Suprapubic skin (tissue), 4 donors: ENCODE results near the gene TBC1D22A. TPM values are rescaled to one million over a fixed set of nuclear protein-coding genes. Genes with fewer than 3 reads are reported as not detected.

Source experiments
- DNase-seq, 2 donors: peaks; one replicate each; pipeline ENCODE4 v3.0.0-alpha.2; 2019; ENCODE audit warnings: low spot score in 2 of 2
- H3K27ac ChIP-seq: fragments of 200-600 bp; sonication (generic); one replicate; pipeline ENCODE4 v1.5.1; 2019
- H3K27me3 ChIP-seq: fragments of 200-600 bp; sonication (generic); one replicate; pipeline ENCODE4 v1.5.1; 2019
- H3K36me3 ChIP-seq: fragments of 200-600 bp; sonication (generic); one replicate; pipeline ENCODE4 v1.5.1; 2019
- H3K4me1 ChIP-seq: fragments of 200-600 bp; sonication (generic); one replicate; pipeline ENCODE4 v1.5.1; 2019
- H3K4me3 ChIP-seq: fragments of 200-600 bp; sonication (generic); one replicate; pipeline ENCODE4 v1.5.1; 2019; ENCODE audit warnings: mild to moderate bottlenecking
- H3K9me3 ChIP-seq: fragments of 200-600 bp; sonication (generic); one replicate; pipeline ENCODE4 v1.5.1; 2019
- EP300 ChIP-seq: sonication (generic); formaldehyde crosslinking; IDR thresholded peaks from one replicate; pipeline ENCODE4 v1.6.1; 2017; ENCODE audit warnings: antibody characterized with exemption
- POLR2A ChIP-seq, 2 donors: fragments of 450-650 bp; IDR thresholded peaks; one replicate each; pipeline ENCODE4 v1.6.1; 2017; ENCODE audit warnings: antibody characterized with exemption in 2 of 2, mild to moderate bottlenecking in 2 of 2, moderate library complexity in 2 of 2
- POLR2AphosphoS5 ChIP-seq, 3 donors: sonication (generic); formaldehyde crosslinking; IDR thresholded peaks; one replicate each; pipeline ENCODE4 v1.6.1; 2017; ENCODE audit warnings: antibody characterized with exemption in 3 of 3
- WGBS: methylation state at CpG from one replicate; pipeline ENCODE4 v1.1.5; 2018; 5-methylcytosine and 5-hydroxymethylcytosine counted together
- total RNA-seq, 4 donors: library from RNA; depleted of rRNA; stranded (reverse); fragments of >200 nt; gene quantifications; one replicate each; pipeline ENCODE4 v1.1.0, GENCODE V29; 2016
- TF ChIP-seq, protein P1 (sequence below), 2 donors: fragments of 200-600 bp in 1 of 2; fragments of 450-650 bp in 1 of 2; sonication (generic) in 1 of 2; IDR thresholded peaks; one replicate each; pipeline ENCODE4 v1.5.1; 2016 to 2019; ENCODE audit warnings: antibody characterized with exemption in 2 of 2, mild to moderate bottlenecking in 1 of 2, moderate library complexity in 1 of 2

The TBC1D22A gene
- total RNA-seq, 4 donors from 2014 or later: 24.8 to 43.2 (median 35.4) TPM

DNA sequence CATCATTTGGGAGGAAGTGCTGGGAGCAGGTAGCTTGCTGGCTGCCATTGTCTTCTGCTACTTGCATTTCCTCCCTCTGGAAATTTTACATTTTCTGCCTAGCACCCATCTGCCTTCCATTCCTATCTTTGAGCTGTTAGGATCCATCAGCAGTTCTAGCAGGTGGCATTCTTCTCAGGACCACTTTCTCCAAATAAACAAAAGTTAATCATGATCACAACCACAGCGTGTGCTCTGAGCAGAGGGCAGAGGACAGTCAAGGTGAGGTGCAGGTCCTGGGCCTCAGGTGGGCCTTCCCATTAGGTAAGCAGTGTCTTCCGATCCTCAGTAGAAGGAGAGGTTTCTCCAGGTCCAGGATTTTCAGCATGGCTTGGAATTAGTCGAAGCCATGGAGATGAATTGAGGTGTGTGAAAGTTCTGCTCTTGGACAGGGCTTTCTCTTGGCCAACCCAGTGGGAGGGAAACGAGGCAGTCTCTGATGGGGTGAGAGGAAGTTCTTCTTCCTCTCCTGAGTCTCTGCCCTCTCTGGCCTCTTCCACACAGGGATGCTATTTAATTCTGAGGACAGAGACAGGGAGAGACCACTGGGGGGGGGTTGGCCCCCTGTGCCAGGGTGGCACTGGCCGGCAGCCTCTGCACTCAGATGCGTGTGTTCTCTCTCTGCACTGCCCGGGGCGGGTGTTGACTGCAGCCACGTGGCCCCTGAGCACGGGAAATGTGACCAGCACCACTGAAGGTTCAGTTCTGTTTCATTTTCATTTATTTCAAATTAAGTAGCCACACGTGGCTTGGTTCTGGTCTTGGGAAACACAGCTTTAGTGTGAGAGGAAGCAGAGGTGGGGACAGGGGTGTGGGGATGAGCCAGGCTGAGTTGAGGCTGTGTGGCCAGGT lies 170.8 kb downstream of the TBC1D22A start:
- 90% methylated on average over 11 of the region's 11 CpGs for WGBS
- no peaks in the 10 kb centered on the region for H3K9me3 ChIP-seq
- TF ChIP-seq POLR2A (IDR thresholded peaks at IDR 0.05) (no peak), EP300 (no peak), POLR2AphosphoS5 (IDR thresholded peaks at IDR 0.05) (no peak)
- TF ChIP-seq, protein P1, sequence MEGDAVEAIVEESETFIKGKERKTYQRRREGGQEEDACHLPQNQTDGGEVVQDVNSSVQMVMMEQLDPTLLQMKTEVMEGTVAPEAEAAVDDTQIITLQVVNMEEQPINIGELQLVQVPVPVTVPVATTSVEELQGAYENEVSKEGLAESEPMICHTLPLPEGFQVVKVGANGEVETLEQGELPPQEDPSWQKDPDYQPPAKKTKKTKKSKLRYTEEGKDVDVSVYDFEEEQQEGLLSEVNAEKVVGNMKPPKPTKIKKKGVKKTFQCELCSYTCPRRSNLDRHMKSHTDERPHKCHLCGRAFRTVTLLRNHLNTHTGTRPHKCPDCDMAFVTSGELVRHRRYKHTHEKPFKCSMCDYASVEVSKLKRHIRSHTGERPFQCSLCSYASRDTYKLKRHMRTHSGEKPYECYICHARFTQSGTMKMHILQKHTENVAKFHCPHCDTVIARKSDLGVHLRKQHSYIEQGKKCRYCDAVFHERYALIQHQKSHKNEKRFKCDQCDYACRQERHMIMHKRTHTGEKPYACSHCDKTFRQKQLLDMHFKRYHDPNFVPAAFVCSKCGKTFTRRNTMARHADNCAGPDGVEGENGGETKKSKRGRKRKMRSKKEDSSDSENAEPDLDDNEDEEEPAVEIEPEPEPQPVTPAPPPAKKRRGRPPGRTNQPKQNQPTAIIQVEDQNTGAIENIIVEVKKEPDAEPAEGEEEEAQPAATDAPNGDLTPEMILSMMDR (IDR thresholded peaks at IDR 0.05): no peak
- H3K36me3 ChIP-seq: no peaks in the 10 kb centered on the region
- no peak overlapping the region for H3K27ac ChIP-seq
- H3K4me3 ChIP-seq: no peak overlapping the region
- H3K4me1 ChIP-seq: peaks cover 4% of the 10 kb centered on the region
- no peaks in the 10 kb centered on the region for H3K27me3 ChIP-seq
- peak in 1 of 2 donors; percentile 66 for DNase-seq

DNA sequence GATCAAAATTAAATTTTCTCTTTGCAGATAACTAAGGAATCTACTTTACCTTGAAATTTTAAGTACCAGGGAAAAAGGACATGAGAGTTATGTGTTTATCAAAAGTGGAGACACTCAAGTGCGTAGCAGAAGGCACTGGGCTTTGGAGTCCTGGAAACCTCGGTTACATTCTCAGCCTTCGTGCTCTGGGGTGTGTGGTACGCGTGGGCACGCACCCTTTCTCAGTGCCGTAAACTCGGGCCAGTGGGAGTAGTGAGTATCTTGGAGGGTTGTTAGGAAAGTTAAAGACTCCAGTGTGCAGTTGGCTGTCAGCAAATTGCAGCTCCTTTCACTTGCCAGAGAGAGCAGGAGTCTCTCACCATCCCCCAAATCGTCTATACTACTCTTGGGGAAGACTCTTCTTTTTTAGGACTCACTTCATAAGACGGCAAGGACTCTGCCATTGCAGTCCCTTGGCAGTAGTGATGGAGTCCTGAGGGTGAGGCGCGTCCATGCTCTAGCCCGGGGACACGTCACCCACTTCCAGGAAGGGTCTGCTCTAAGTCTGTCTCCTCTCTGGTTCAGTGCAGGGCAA lies 171.8 kb downstream of the TBC1D22A start:
- Histone ChIP-seq H3K27me3 (no peaks in the 10 kb centered on the region), H3K4me3 (no peak overlapping the region), H3K9me3 (no peaks in the 10 kb centered on the region), H3K36me3 (no peaks in the 10 kb centered on the region), H3K4me1 (peaks cover 4% of the 10 kb centered on the region), H3K27ac (no peak overlapping the region)
- 89% methylated on average over 10 of the region's 14 CpGs for WGBS
- DNase-seq: peak in 1 of 2 donors; percentile 54
- TF ChIP-seq POLR2AphosphoS5 (IDR thresholded peaks at IDR 0.05) (no peak), EP300 (no peak), POLR2A (IDR thresholded peaks at IDR 0.05) (no peak)
- TF ChIP-seq, protein P1 (IDR thresholded peaks at IDR 0.05): no peak

DNA sequence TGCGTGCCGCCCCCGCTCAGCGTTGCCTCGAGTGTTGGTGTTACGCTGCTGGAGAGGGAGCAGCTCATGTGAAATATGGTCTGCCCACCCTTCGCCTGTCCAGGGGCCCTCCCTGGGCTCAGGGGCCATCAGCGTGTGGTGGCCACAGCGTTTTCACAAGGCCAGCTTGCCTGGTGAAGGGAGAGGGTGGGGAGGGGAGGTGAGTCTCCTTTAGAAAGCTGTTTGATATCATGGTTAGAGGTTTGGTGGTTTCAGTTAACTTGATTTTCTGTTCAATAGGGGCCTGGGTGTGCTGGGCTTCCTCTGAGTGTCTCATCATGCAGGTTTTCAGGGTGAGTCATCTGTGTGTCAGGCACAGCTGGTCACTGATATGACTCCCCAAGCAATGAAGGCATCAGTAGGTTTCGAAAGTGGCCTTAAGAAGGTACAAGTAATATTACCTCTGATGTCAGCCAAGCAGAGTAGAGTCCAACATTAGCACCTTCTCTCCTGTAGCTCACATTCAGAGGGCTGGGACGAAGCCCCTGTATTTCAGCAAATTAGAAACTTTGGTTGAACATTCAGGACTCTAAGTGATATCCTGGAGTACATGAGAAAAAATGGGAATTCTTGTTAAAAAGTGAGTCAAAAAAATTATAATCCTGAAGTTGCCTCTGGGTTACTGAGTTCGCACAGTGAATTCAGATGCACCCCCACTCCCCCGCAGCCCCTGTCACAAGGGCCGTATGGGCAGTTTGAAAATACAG lies 172.5 kb downstream of the TBC1D22A start:
- peak in 1 of 2 donors; percentile 28 for DNase-seq
- TF ChIP-seq, protein P1 (IDR thresholded peaks at IDR 0.05): no peak
- TF ChIP-seq POLR2A (IDR thresholded peaks at IDR 0.05) (no peak), EP300 (no peak), POLR2AphosphoS5 (IDR thresholded peaks at IDR 0.05) (no peak)
- H3K36me3 ChIP-seq: no peaks in the 10 kb centered on the region
- H3K27ac ChIP-seq: no peak overlapping the region
- H3K4me1 ChIP-seq: peaks cover 4% of the 10 kb centered on the region
- H3K4me3 ChIP-seq: no peak overlapping the region
- no peaks in the 10 kb centered on the region for H3K9me3 ChIP-seq
- no peaks in the 10 kb centered on the region for H3K27me3 ChIP-seq
- WGBS: 95% methylated on average over 13 of the region's 14 CpGs

DNA sequence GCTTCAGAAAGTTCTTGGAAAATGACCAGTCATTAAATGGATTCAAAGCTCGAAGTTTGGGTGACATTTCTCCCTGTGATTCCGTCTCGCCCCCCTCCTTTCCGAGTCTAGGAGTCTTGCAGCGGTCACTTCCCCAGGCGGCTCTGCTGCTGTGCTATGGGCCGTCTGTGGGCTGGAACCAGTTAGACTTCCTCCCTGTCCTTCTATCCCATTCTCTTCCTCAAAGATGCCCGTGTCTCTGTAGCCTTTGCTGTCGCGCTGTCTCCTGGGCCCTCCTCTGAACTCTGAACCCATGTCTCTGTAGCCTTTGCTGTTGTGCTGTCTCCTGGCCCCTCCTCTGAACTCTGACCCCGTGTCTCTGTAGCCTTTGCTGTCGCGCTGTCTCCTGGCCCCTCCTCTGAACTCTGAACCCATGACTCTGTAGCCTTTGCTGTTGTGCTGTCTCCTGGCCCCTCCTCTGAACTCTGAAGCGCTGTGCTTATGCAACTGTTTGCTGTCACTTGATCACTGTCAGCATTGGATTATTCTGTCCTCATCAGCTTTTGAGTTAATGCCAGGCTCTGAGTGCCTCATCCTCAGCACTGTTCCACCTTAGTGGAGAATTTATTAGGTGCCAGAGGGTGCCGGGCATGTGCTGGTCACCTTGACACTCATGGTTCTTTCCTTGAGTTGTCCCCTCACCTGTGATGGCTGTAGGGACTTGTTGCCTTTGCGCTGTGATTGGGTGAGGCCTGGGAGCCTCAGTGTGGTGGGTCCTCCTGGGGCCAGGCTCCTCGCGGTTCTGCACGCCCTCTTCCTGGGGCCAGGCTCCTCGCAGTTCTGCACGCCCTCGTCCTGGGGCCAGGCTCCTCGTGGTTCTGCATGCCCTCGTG lies 173.3 kb downstream of the TBC1D22A start:
- H3K27ac ChIP-seq: no peak overlapping the region
- H3K9me3 ChIP-seq: no peaks in the 10 kb centered on the region
- TF ChIP-seq EP300 (no peak), POLR2A (IDR thresholded peaks at IDR 0.05) (no peak), POLR2AphosphoS5 (IDR thresholded peaks at IDR 0.05) (no peak)
- TF ChIP-seq, protein P1 (IDR thresholded peaks at IDR 0.05): no peak
- H3K4me3 ChIP-seq: no peak overlapping the region
- 88% methylated on average over 14 of the region's 24 CpGs for WGBS
- no peaks in the 10 kb centered on the region for H3K27me3 ChIP-seq
- DNase-seq: peak in 1 of 2 donors; percentile 73
- no peaks in the 10 kb centered on the region for H3K36me3 ChIP-seq
- H3K4me1 ChIP-seq: peaks cover 4% of the 10 kb centered on the region
